PFSK-1 (cell line): ENCODE measurements around the gene RASGRF2.

ENCODE experiments used
- FOXP2 ChIP-seq: optimal IDR thresholded peaks from 2 replicates; pipeline ENCODE3; 2011; ENCODE audit warnings: borderline replicate concordance, control low read depth, inconsistent platforms; ENCODE audit not compliant: insufficient read depth; ENCODE audit errors: extremely low read length, extremely low read depth
- POLR2AphosphoS5 ChIP-seq: IDR thresholded peaks from 2 replicates; pipeline ENCODE4 v1.6.1; 2012; ENCODE audit warnings: low read depth, mild to moderate bottlenecking, control low read depth, low read length, moderate library complexity
- REST ChIP-seq, 2 experiments: IDR thresholded peaks; 2 replicates each; pipeline versions ENCODE4 v1.6.1 to v1.8.0; 2011 to 2012; ENCODE audit warnings: low read depth in 2 of 2, low read length in 2 of 2, control low read depth in 1 of 2, inconsistent platforms in 1 of 2, mild to moderate bottlenecking in 1 of 2, moderate library complexity in 1 of 2; ENCODE audit not compliant: insufficient read depth in 1 of 2
- SIN3A ChIP-seq: IDR thresholded peaks from 2 replicates; pipeline ENCODE4 v1.6.1; 2012; ENCODE audit warnings: mild to moderate bottlenecking, low read length, moderate library complexity, borderline replicate concordance; ENCODE audit not compliant: insufficient read depth
- TAF1 ChIP-seq: IDR thresholded peaks from 2 replicates; pipeline ENCODE4 v1.6.1; 2012; ENCODE audit warnings: low read length, control low read depth, borderline replicate concordance; ENCODE audit not compliant: insufficient read depth

Gene RASGRF2

GRCh38 chr5:80957031-80957761, 3.0 kb upstream of the RASGRF2 start:
- TF ChIP-seq FOXP2 (no peak), POLR2AphosphoS5 (no peak), SIN3A (no peak), REST (IDR thresholded peaks at IDR 0.05; ENCODE audit: insufficient read depth in 1 of 2, low read depth in 2 of 2, low read length in 2 of 2) (no peak), TAF1 (no peak)

GRCh38 chr5:80958616-80959015, 1.5 kb upstream of the RASGRF2 start:
- TF ChIP-seq FOXP2 (no peak), SIN3A (no peak), REST (IDR thresholded peaks at IDR 0.05; ENCODE audit: insufficient read depth in 1 of 2, low read depth in 2 of 2, low read length in 2 of 2) (no peak), TAF1 (no peak), POLR2AphosphoS5 (no peak)

GRCh38 chr5:80959138-80959537, 1.0 kb upstream of the RASGRF2 start:
- TF ChIP-seq FOXP2: no peak
- no peak for TF ChIP-seq SIN3A
- TF ChIP-seq TAF1: no peak
- TF ChIP-seq REST (IDR thresholded peaks at IDR 0.05; ENCODE audit: insufficient read depth in 1 of 2, low read depth in 2 of 2, low read length in 2 of 2): no peak
- no peak for TF ChIP-seq POLR2AphosphoS5

- TF ChIP-seq SIN3A (no peak), TAF1 (no peak), FOXP2 (no peak), POLR2AphosphoS5 (no peak), REST (IDR thresholded peaks at IDR 0.05; ENCODE audit: insufficient read depth in 1 of 2, low read depth in 2 of 2, low read length in 2 of 2) (no peak)
Observed at GRCh38 chr5:80960531-80961375, 590 bp downstream of the RASGRF2 start.
